IMR-90 (cell line): ENCODE data around the gene MAP1LC3B. TPM values are rescaled to one million over a fixed set of nuclear protein-coding genes. Genes with fewer than 3 reads are reported as not detected.

ENCODE experiments used
- ATAC-seq: fragments of 200-7000 bp; cut with Tn5 transposase; 2 replicates; pipeline ENCODE4 v1.9.1; 2020; ENCODE audit warnings: low read depth, mild to moderate bottlenecking, moderate library complexity
- BruUV-seq: library from RNA; stranded (reverse); fragments of 400-500 nt; replicated peaks from 2 replicates; lab custom pipeline; 2021; lab: Mats Ljungman, UMichigan
- CTCF ChIA-PET: fragments of 300-600 bp; formaldehyde crosslinking; extraction: SDS; loops from one replicate; lab custom pipeline; 2021; ENCODE audit warnings: antibody characterized with exemption; lab: Yijun Ruan, JAX
- POLR2A ChIA-PET: fragments of 300-600 bp; sonication (Branson Sonifier 250); formaldehyde crosslinking; loops from one replicate; lab custom pipeline; 2022; ENCODE audit warnings: antibody characterized with exemption; ENCODE audit not compliant: unreplicated experiment; lab: Charles Lee
- DNase-seq: peaks from one replicate; pipeline ENCODE4 v3.0.0; 2013
- H2AFZ ChIP-seq: replicated peaks from 2 replicates; pipeline ENCODE3; 2013; ENCODE audit warnings: low read length, mild to moderate bottlenecking; ENCODE audit not compliant: poor library complexity
- H2AK5ac ChIP-seq: 2 replicates; pipeline ENCODE4 v1.6.1; 2013; ENCODE audit warnings: low read depth, low read length, inconsistent platforms
- H2AK9ac ChIP-seq: replicated peaks from 2 replicates; pipeline ENCODE3; 2013; ENCODE audit warnings: mild to moderate bottlenecking, low read depth, low read length, moderate library complexity; ENCODE audit not compliant: poor library complexity
- H2BK120ac ChIP-seq: 2 replicates; pipeline ENCODE4 v1.6.1; 2013; ENCODE audit warnings: low read depth, low read length, inconsistent platforms
- H2BK15ac ChIP-seq: 3 replicates; pipeline ENCODE4 v1.6.1; 2013; ENCODE audit warnings: low read depth, low read length, inconsistent platforms
- H2BK20ac ChIP-seq: 2 replicates; pipeline ENCODE4 v1.6.1; 2013; ENCODE audit warnings: low read depth, mild to moderate bottlenecking, inconsistent platforms, low read length, moderate library complexity
- H2BK5ac ChIP-seq: 2 replicates; pipeline ENCODE4 v1.6.1; 2013; ENCODE audit warnings: mild to moderate bottlenecking, low read depth, low read length, inconsistent platforms; ENCODE audit not compliant: poor library complexity, severe bottlenecking
- H3K14ac ChIP-seq: replicated peaks from 2 replicates; pipeline ENCODE4 v1.6.1; 2013; ENCODE audit warnings: low read depth, low read length, inconsistent platforms
- H3K18ac ChIP-seq: 2 replicates; pipeline ENCODE4 v1.6.1; 2013; ENCODE audit warnings: low read depth, low read length, control low read depth
- H3K23ac ChIP-seq: 2 replicates; pipeline ENCODE4 v1.6.1; 2013; ENCODE audit warnings: low read depth, low read length, inconsistent platforms
- H3K27ac ChIP-seq: 2 replicates; pipeline ENCODE4 v1.5.1; 2013; ENCODE audit warnings: mild to moderate bottlenecking, control low read depth, low read length; ENCODE audit not compliant: insufficient read depth
- H3K27me3 ChIP-seq: 2 replicates; pipeline ENCODE4 v1.6.1; 2013; ENCODE audit warnings: low read length; ENCODE audit not compliant: control insufficient read depth, insufficient read depth
- H3K36me3 ChIP-seq: 2 replicates; pipeline ENCODE4 v1.6.1; 2013; ENCODE audit warnings: low read length, mixed read lengths; ENCODE audit not compliant: control insufficient read depth, insufficient read depth
- H3K4ac ChIP-seq: 2 replicates; pipeline ENCODE4 v1.6.1; 2013; ENCODE audit warnings: low read depth, low read length, inconsistent platforms
- H3K4me1 ChIP-seq: 2 replicates; pipeline ENCODE4 v1.6.1; 2013; ENCODE audit warnings: low read length, mixed read lengths; ENCODE audit not compliant: control insufficient read depth, insufficient read depth
- H3K4me2 ChIP-seq: 2 replicates; pipeline ENCODE4 v1.6.1; 2013; ENCODE audit warnings: low read depth, mild to moderate bottlenecking, control low read depth, low read length, moderate library complexity
- H3K4me3 ChIP-seq: 2 replicates; pipeline ENCODE4 v1.5.1; 2013; ENCODE audit warnings: low read depth, mild to moderate bottlenecking, control low read depth, low read length, moderate library complexity; ENCODE audit not compliant: insufficient read depth
- H3K56ac ChIP-seq: 2 replicates; pipeline ENCODE4 v1.6.1; 2013; ENCODE audit warnings: low read length, inconsistent platforms; ENCODE audit not compliant: insufficient read depth; ENCODE audit errors: extremely low read depth
- H3K79me1 ChIP-seq, 2 experiments: 2 replicates each; pipeline ENCODE4 v1.6.1; 2013; ENCODE audit warnings: low read length in 2 of 2, inconsistent platforms in 1 of 2, low read depth in 1 of 2
- H3K9ac ChIP-seq: 2 replicates; pipeline ENCODE4 v1.6.1; 2013; ENCODE audit warnings: low read depth, low read length, control low read depth
- H3K9me1 ChIP-seq: 2 replicates; pipeline ENCODE4 v1.6.1; 2013; ENCODE audit warnings: low read length, inconsistent platforms; ENCODE audit not compliant: insufficient read depth
- H3K9me3 ChIP-seq: 2 replicates; pipeline ENCODE4 v1.6.1; 2013; ENCODE audit warnings: low read length; ENCODE audit not compliant: control insufficient read depth, insufficient read depth
- H4K20me1 ChIP-seq: 2 replicates; pipeline ENCODE4 v1.6.1; 2013; ENCODE audit warnings: low read length, inconsistent platforms; ENCODE audit not compliant: insufficient read depth
- H4K5ac ChIP-seq: 2 replicates; pipeline ENCODE4 v1.6.1; 2013; ENCODE audit warnings: mild to moderate bottlenecking, low read depth, low read length, control low read depth
- H4K8ac ChIP-seq, 2 experiments: 2 replicates each; pipeline ENCODE4 v1.6.1; 2013; ENCODE audit warnings: low read depth in 2 of 2, low read length in 2 of 2, control low read depth in 1 of 2, inconsistent platforms in 1 of 2
- H4K91ac ChIP-seq: 2 replicates; pipeline ENCODE4 v1.6.1; 2013; ENCODE audit warnings: low read depth, low read length, inconsistent platforms; ENCODE audit not compliant: insufficient read depth
- BHLHE40 ChIP-seq: fragments of 150-350 bp; IDR thresholded peaks from 2 replicates; pipeline ENCODE4 v1.6.1; 2016; ENCODE audit warnings: mild to moderate bottlenecking, low read depth, low read length
- CEBPB ChIP-seq: IDR thresholded peaks from 2 replicates; pipeline ENCODE4 v1.6.1; 2012; ENCODE audit warnings: low read depth, low read length, improper control_type of control experiment
- CHD1 ChIP-seq: IDR thresholded peaks from 2 replicates; pipeline ENCODE4 v1.6.1; 2012; ENCODE audit warnings: low read depth, low read length, improper control_type of control experiment
- FOS ChIP-seq: fragments of 150-350 bp; IDR thresholded peaks from 2 replicates; pipeline ENCODE4 v1.6.1; 2016; ENCODE audit warnings: low read depth, low read length
- MAFK ChIP-seq: IDR thresholded peaks from 2 replicates; pipeline ENCODE4 v1.6.1; 2012; ENCODE audit warnings: low read depth, low read length, improper control_type of control experiment
- MXI1 ChIP-seq: IDR thresholded peaks from 2 replicates; pipeline ENCODE4 v1.6.1; 2012; ENCODE audit warnings: low read depth, mild to moderate bottlenecking, low read length, moderate library complexity, borderline replicate concordance
- NFE2L2 ChIP-seq: fragments of 150-350 bp; IDR thresholded peaks from 2 replicates; pipeline ENCODE4 v1.6.1; 2016; ENCODE audit warnings: low read depth, mild to moderate bottlenecking, low read length
- POLR2A ChIP-seq: IDR thresholded peaks from 2 replicates; pipeline ENCODE4 v1.6.1; 2012; ENCODE audit warnings: mild to moderate bottlenecking, low read depth, low read length
- RCOR1 ChIP-seq: IDR thresholded peaks from 2 replicates; pipeline ENCODE4 v1.6.1; 2012; ENCODE audit warnings: mild to moderate bottlenecking, low read length, improper control_type of control experiment; ENCODE audit not compliant: insufficient replicate concordance
- SMC3 ChIP-seq: fragments of 150-350 bp; IDR thresholded peaks from 2 replicates; pipeline ENCODE4 v1.6.1; 2016; ENCODE audit warnings: low read depth, mild to moderate bottlenecking, antibody characterized with exemption, low read length, moderate library complexity
- WGBS, 2 experiments: methylation state at CpG; one replicate each; pipeline versions ENCODE4 v1.1.5 to v1.1.7; 2013; ENCODE audit warnings: missing lambda C conversion rate in 2 of 2; ENCODE audit not compliant: insufficient read length in 1 of 2; ENCODE audit errors: extremely low coverage in 2 of 2; 5-methylcytosine and 5-hydroxymethylcytosine counted together
- dilution Hi-C: fragments of 300-500 bp; cut with HindIII; formaldehyde crosslinking; loops from one replicate; pipeline ENCODE4 v1.14.3; 2018; ENCODE audit warnings: low sequenced_read_pairs; ENCODE audit not compliant: unreplicated experiment
- in situ Hi-C: fragments of 300-500 bp; cut with MboI; formaldehyde crosslinking; loops from 3 replicates; pipeline ENCODE4 v1.14.3; 2019; ENCODE audit warnings: low sequenced_read_pairs, inconsistent platforms, mixed read lengths
- intact Hi-C: fragments of 100-400 bp; cut with micrococcal nuclease; formaldehyde crosslinking; loops from 2 replicates; pipeline ENCODE4 v1.10.0; 2022
- polyA plus RNA-seq, 3 experiments: library from polyadenylated mRNA; depleted of rRNA; stranded (reverse); fragments of >200 nt; gene quantifications; 2 replicates each; pipeline ENCODE4 v1.2.3, GENCODE V29; 2012; ENCODE audit warnings: low replicate concordance in 1 of 3
- total RNA-seq: library from RNA; depleted of rRNA; stranded (reverse); fragments of >200 nt; gene quantifications from 2 replicates; pipeline ENCODE4 v1.2.3, GENCODE V29; 2012
- TF ChIP-seq, protein P1 (sequence below): fragments of 150-350 bp; IDR thresholded peaks from 2 replicates; pipeline ENCODE4 v1.6.1; 2016; ENCODE audit warnings: low read depth, mild to moderate bottlenecking, low read length, moderate library complexity, borderline replicate concordance
- TF ChIP-seq, protein P2 (sequence below): fragments of 150-350 bp; IDR thresholded peaks from 2 replicates; pipeline ENCODE4 v1.6.1; 2017; ENCODE audit warnings: mild to moderate bottlenecking, antibody characterized with exemption, low read length, low read depth

The MAP1LC3B gene
- total and polyA plus RNA-seq, 2 of the 4 experiments (the other 2 are of a cell fraction) = 23.5 to 57.7 TPM

DNA sequence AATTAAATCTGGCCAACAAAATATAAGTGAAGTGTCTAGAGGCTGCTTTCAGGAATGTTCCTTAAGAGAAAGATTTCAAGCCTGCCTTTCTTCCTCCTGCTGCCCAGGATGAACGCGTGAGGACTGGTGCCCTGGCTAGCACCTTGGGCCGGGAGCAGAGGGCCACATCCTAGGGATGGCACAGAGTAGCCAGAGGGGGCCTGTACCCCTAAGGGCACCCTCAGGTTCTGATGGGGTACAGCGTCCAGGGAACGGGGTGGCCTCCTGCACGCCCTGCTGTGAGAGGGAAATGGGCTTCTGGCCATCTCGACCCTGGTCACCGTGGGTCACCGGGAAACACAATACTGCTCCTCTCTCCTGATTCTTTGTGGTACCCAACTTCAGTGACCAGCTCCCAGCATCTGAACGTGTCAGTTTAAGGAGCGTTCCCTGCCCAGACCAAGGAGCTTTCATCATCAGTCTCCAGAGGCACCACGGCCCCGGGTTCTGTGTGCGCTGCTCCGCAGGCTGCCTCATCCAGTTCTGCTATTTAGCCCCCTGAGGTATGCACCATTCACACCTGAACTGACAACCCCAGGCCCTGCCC is 40.3 kb downstream of the MAP1LC3B start:
- H2BK120ac ChIP-seq = no peak overlapping the region
- ChIA-PET CTCF (no interaction called here), POLR2A (no interaction called here)
- no peak overlapping the region for H3K18ac ChIP-seq
- H4K91ac ChIP-seq = no peak overlapping the region
- H3K9me1 ChIP-seq = peaks cover 20% of the 10 kb centered on the region
- peak overlapping the region; percentile 8 for H2AK9ac ChIP-seq
- DNase-seq = no peak
- WGBS, 2 experiments = 100% methylated on average over 1 of the region's 15 CpGs; no CpG with 5 or more reads in 1 of the 2 experiments
- no peak overlapping the region for H3K56ac ChIP-seq
- H2BK20ac ChIP-seq = no peak overlapping the region
- H4K5ac ChIP-seq = no peak overlapping the region
- H3K4me2 ChIP-seq = no peak overlapping the region
- no peak overlapping the region for H3K27ac ChIP-seq
- H3K79me1 ChIP-seq = peaks cover 19 to 76% of the 10 kb centered on the region in 2 experiments; a peak in 3 of 4 replicates
- H2BK15ac ChIP-seq = no peak overlapping the region
- H2AFZ ChIP-seq = no peak overlapping the region
- in situ Hi-C loops (no loop called here), intact Hi-C loops (loop anchor here (5.0 kb wide), 1 partner anchor 35 kb away; no protein-coding TSS in a partner anchor), dilution Hi-C loops (no loop called here)
- BruUV-seq = no TSS peak
- TF ChIP-seq MAFK (no peak), POLR2A (no peak), CEBPB (no peak), SMC3 (no peak), CHD1 (no peak), BHLHE40 (no peak), MXI1 (no peak), FOS (no peak), NFE2L2 (no peak), RCOR1 (no peak)
- TF ChIP-seq, protein P1, sequence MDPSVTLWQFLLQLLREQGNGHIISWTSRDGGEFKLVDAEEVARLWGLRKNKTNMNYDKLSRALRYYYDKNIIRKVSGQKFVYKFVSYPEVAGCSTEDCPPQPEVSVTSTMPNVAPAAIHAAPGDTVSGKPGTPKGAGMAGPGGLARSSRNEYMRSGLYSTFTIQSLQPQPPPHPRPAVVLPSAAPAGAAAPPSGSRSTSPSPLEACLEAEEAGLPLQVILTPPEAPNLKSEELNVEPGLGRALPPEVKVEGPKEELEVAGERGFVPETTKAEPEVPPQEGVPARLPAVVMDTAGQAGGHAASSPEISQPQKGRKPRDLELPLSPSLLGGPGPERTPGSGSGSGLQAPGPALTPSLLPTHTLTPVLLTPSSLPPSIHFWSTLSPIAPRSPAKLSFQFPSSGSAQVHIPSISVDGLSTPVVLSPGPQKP = no peak
- TF ChIP-seq, protein P2, sequence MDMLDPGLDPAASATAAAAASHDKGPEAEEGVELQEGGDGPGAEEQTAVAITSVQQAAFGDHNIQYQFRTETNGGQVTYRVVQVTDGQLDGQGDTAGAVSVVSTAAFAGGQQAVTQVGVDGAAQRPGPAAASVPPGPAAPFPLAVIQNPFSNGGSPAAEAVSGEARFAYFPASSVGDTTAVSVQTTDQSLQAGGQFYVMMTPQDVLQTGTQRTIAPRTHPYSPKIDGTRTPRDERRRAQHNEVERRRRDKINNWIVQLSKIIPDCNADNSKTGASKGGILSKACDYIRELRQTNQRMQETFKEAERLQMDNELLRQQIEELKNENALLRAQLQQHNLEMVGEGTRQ = no peak
- H3K23ac ChIP-seq = no peak overlapping the region
- H3K9me3 ChIP-seq = no peaks in the 10 kb centered on the region
- peak overlapping the region; percentile 3; the same call in 1 of the 2 replicates for H3K4ac ChIP-seq
- peaks cover 22% of the 10 kb centered on the region for H3K4me1 ChIP-seq
- no peak overlapping the region for H3K4me3 ChIP-seq
- no peak overlapping the region for H3K14ac ChIP-seq
- no peak overlapping the region for H4K8ac ChIP-seq
- no peak overlapping the region for H3K9ac ChIP-seq
- no peak for ATAC-seq
- peaks cover 47% of the 10 kb centered on the region for H4K20me1 ChIP-seq
- H3K36me3 ChIP-seq = peaks cover 5% of the 10 kb centered on the region
- no peaks in the 10 kb centered on the region for H3K27me3 ChIP-seq
- H2BK5ac ChIP-seq = no peak overlapping the region
- peak overlapping the region; percentile 69 for H2AK5ac ChIP-seq
